K562 (cell line): ENCODE results near the gene GLI1. TPM values are rescaled to one million over a fixed set of nuclear protein-coding genes. Genes with fewer than 3 reads are reported as not detected.

ENCODE experiments used
- HDAC2 ChIP-seq: fragments of 450-650 bp; IDR thresholded peaks from 2 replicates; pipeline ENCODE4 v1.6.1; 2016; ENCODE audit warnings: mild to moderate bottlenecking
- HDAC8 ChIP-seq: fragments of 450-650 bp; IDR thresholded peaks from 2 replicates; pipeline ENCODE4 v1.6.1; 2016; ENCODE audit warnings: mild to moderate bottlenecking, missing genetic modification characterization, moderate library complexity, missing compliant biosample characterization
- JUN ChIP-seq, 2 experiments: sonication (generic) in 1 of 2; formaldehyde crosslinking in 1 of 2; IDR thresholded peaks; 2 replicates each; pipeline versions ENCODE4 v1.6.1 to v1.8.0; 2012 to 2022; ENCODE audit warnings: borderline replicate concordance in 2 of 2, mild to moderate bottlenecking in 2 of 2, improper control_type of control experiment in 1 of 2, low read depth in 1 of 2, low read length in 1 of 2, missing genetic modification reagents in 1 of 2
- LCOR ChIP-seq: sonication (generic); formaldehyde crosslinking; IDR thresholded peaks from 2 replicates; pipeline ENCODE4 v1.8.0; 2022; ENCODE audit warnings: mild to moderate bottlenecking, missing genetic modification reagents
- MGA ChIP-seq: fragments of 450-650 bp; IDR thresholded peaks from 2 replicates; pipeline ENCODE4 v1.6.1; 2016; ENCODE audit warnings: mild to moderate bottlenecking, moderate library complexity
- NR2C1 ChIP-seq, 2 experiments: fragments of 450-650 bp; IDR thresholded peaks; 2 replicates each; pipeline ENCODE4 v1.6.1; 2017; ENCODE audit warnings: mild to moderate bottlenecking in 2 of 2, antibody characterized with exemption in 1 of 2, inconsistent platforms in 1 of 2, missing compliant biosample characterization in 1 of 2, missing genetic modification characterization in 1 of 2
- NRF1 ChIP-seq, 2 experiments: fragments of 450-650 bp; IDR thresholded peaks in 1 of 2; conservative IDR thresholded peaks in 1 of 2; 2 replicates each; pipeline ENCODE4 v1.6.1; 2014; ENCODE audit warnings: mild to moderate bottlenecking in 2 of 2
- POLR2G ChIP-seq: fragments of 200-400 bp; formaldehyde crosslinking; IDR thresholded peaks from 2 replicates; pipeline ENCODE4 v1.6.1; 2017; ENCODE audit warnings: low read depth, mild to moderate bottlenecking, antibody characterized with exemption, low read length, moderate library complexity
- SIX5 ChIP-seq, 2 experiments: IDR thresholded peaks; 2 replicates each; pipeline ENCODE4 v1.6.1; 2011; ENCODE audit warnings: low read length in 2 of 2, borderline replicate concordance in 1 of 2, low read depth in 1 of 2, mild to moderate bottlenecking in 1 of 2, moderate library complexity in 1 of 2; ENCODE audit not compliant: insufficient read depth in 1 of 2
- TCF3 ChIP-seq: sonication (generic); formaldehyde crosslinking; IDR thresholded peaks from 2 replicates; pipeline ENCODE4 v1.4.0; 2020; ENCODE audit warnings: mild to moderate bottlenecking, missing genetic modification reagents
- ZBTB17 ChIP-seq: fragments of 450-650 bp; formaldehyde crosslinking; IDR thresholded peaks from 2 replicates; pipeline ENCODE4 v1.4.0; 2020; ENCODE audit warnings: mild to moderate bottlenecking
- ZKSCAN8 ChIP-seq: fragments of 200-800 bp; sonication (Bioruptor generic); IDR thresholded peaks from 2 replicates; pipeline ENCODE4 v1.6.1; 2016; ENCODE audit warnings: missing genetic modification characterization, missing compliant biosample characterization
- ZNF165 ChIP-seq: fragments of 250-450 bp; sonication (Bioruptor Pico); IDR thresholded peaks from 2 replicates; pipeline ENCODE4 v1.4.0; 2020; ENCODE audit warnings: borderline replicate concordance
- ZNF511 ChIP-seq: sonication (generic); formaldehyde crosslinking; IDR thresholded peaks from 2 replicates; pipeline ENCODE4 v1.8.0; 2022; ENCODE audit warnings: mild to moderate bottlenecking, missing genetic modification reagents
- polyA plus RNA-seq, 8 experiments: library from polyadenylated mRNA; depleted of rRNA in 4 of 8; stranded (reverse) in 5 of 8; unstranded in 3 of 8; fragments of >200 nt; fragmentation: Nextera tagmentation in 2 of 8; fragmentation: Illumina TruSeq in 1 of 8; extraction: Ambion mirVana in 2 of 8; extraction: Trizol in 1 of 8; gene quantifications; 2 replicates each; pipeline versions ENCODE4 v1.2.1 to v1.2.3, GENCODE V29; 2011 to 2014; ENCODE audit warnings: inconsistent platforms in 1 of 8, missing spikeins in 1 of 8
- total RNA-seq, 7 experiments: library from RNA; depleted of rRNA in 6 of 7; stranded (reverse); fragments of >200 nt in 6 of 7; fragmentation: Illumina TruSeq in 2 of 7; extraction: Trizol in 2 of 7; gene quantifications; 2 replicates each; pipeline versions ENCODE4 v1.2.1 to v1.2.3, GENCODE V29; 2011 to 2021; ENCODE audit warnings: low replicate concordance in 1 of 7

The GLI1 gene
- total and polyA plus RNA-seq, 9 of the 15 experiments (the other 6 are each of a cell fraction or from before 2014, with no cell fraction given) = 0.24 to 3.7 (median 0.61) TPM

GRCh38 chr12:57454566-57455373, 4.8 kb upstream of the GLI1 start, which contains the start of gene INHBE (continued):
- TF ChIP-seq JUN (IDR thresholded peaks at IDR 0.05; ENCODE audit: borderline replicate concordance, low read depth, low read length) = peak; percentile 47; the same call in 1 of the 2 replicates
- peak; percentile 30; the same call in 1 of the 2 replicates for TF ChIP-seq JUN (CRISPR knock-in tag; IDR thresholded peaks at IDR 0.05; ENCODE audit: borderline replicate concordance)
- TF ChIP-seq POLR2G = peak; percentile 77
- TF ChIP-seq ZNF511 (CRISPR knock-in tag) = peak; percentile 80
- TF ChIP-seq SIX5 (IDR thresholded peaks at IDR 0.05; ENCODE audit: borderline replicate concordance in 1 of 2, insufficient read depth in 1 of 2, low read depth in 1 of 2, low read length in 2 of 2) = peak in 1 of 2 experiments; percentile 44; a peak in 1 of 4 replicates
- peak; percentile 55; the same call in 1 of the 2 replicates for TF ChIP-seq HDAC2
- peak; percentile 48 for TF ChIP-seq TCF3 (CRISPR knock-in tag)
- TF ChIP-seq NRF1 (conservative IDR thresholded peaks at IDR 0.05 in 1 of 2, IDR thresholded peaks at IDR 0.05 in 1 of 2) = peak; percentile 48 to 60; a peak in 3 of 4 replicates
- TF ChIP-seq HDAC8 (tag) = peak; percentile 82; the same call in 1 of the 2 replicates
- TF ChIP-seq MGA = peak; percentile 81
- peak; percentile 79 for TF ChIP-seq ZKSCAN8 (CRISPR knock-in tag)
- TF ChIP-seq ZBTB17 (CRISPR knock-in tag) = peak; percentile 44; the same call in 1 of the 2 replicates
- peak; percentile 80; the same call in 1 of the 2 replicates for TF ChIP-seq LCOR (CRISPR knock-in tag)
- 0 out of 2 replicates have a peak, but pooled peaks have one; percentile 2 for TF ChIP-seq NR2C1 (IDR thresholded peaks at IDR 0.05)
- peak; percentile 38; the same call in 1 of the 2 replicates for TF ChIP-seq NR2C1 (tag; IDR thresholded peaks at IDR 0.05)
- TF ChIP-seq ZNF165 = peak; percentile 39; the same call in 1 of the 2 replicates
